Esophagus squamous epithelium (tissue), 5 donors: ENCODE results near the gene PHOSPHO1. TPM values are rescaled to one million over a fixed set of nuclear protein-coding genes. Genes with fewer than 3 reads are reported as not detected.

ENCODE experiments used
- DNase-seq: peaks from one replicate; lab custom pipeline; 2025; lab: John Stamatoyannopoulos, UW
- H3K27ac ChIP-seq, 4 donors: fragments of 200-600 bp; sonication (generic); one replicate each; pipeline ENCODE4 v1.5.1; 2016 to 2019; ENCODE audit warnings: mild to moderate bottlenecking in 1 of 4
- H3K27me3 ChIP-seq, 4 donors: fragments of 200-600 bp; sonication (generic); 1 replicate in 3 of 4; 2 replicates in 1 of 4; pipeline versions ENCODE4 v1.5.1 to v1.6.0; 2017 to 2021; ENCODE audit warnings: antibody characterized with exemption in 1 of 4
- H3K36me3 ChIP-seq, 3 donors: fragments of 200-600 bp; sonication (generic); one replicate each; pipeline ENCODE4 v1.5.1; 2016 to 2019
- H3K4me1 ChIP-seq, 3 donors: fragments of 200-600 bp; sonication (generic); one replicate each; pipeline ENCODE4 v1.5.1; 2017 to 2019
- H3K4me3 ChIP-seq, 4 donors: fragments of 200-600 bp; sonication (generic); 1 replicate in 3 of 4; 2 replicates in 1 of 4; pipeline ENCODE4 v1.5.1; 2016 to 2019; ENCODE audit warnings: mild to moderate bottlenecking in 2 of 4, moderate library complexity in 1 of 4
- H3K9me3 ChIP-seq, 3 donors: fragments of 200-600 bp; sonication (generic); one replicate each; pipeline ENCODE4 v1.5.1; 2016 to 2019
- CTCF ChIP-seq, 6 experiments: fragments of 450-650 bp in 4 of 6; fragments of 200-600 bp in 2 of 6; sonication (generic) in 2 of 6; IDR thresholded peaks; one replicate each; pipeline ENCODE4 v1.5.1; 2016 to 2019; ENCODE audit warnings: antibody characterized with exemption in 6 of 6, mild to moderate bottlenecking in 4 of 6, moderate library complexity in 4 of 6
- POLR2A ChIP-seq, 4 donors: fragments of 450-650 bp; IDR thresholded peaks; one replicate each; pipeline ENCODE4 v1.6.1; 2017; ENCODE audit warnings: antibody characterized with exemption in 4 of 4, mild to moderate bottlenecking in 4 of 4, moderate library complexity in 3 of 4
- WGBS, 2 donors: methylation state at CpG; one replicate each; pipeline ENCODE4 v1.1.5; 2018; 5-methylcytosine and 5-hydroxymethylcytosine counted together
- intact Hi-C: fragments of 100-400 bp; cut with DNase I; formaldehyde crosslinking; loops from one replicate; pipeline ENCODE4 v1.15.0; 2022
- total RNA-seq, 4 donors: library from RNA; depleted of rRNA; stranded (reverse); fragments of >200 nt; gene quantifications; one replicate each; pipeline ENCODE4 v1.1.0, GENCODE V29; 2016
- donor health status: DM: yes; HTN: yes; CAD: no.

The PHOSPHO1 gene
- total RNA-seq, 4 donors from 2014 or later: 0.38 to 2.4 TPM; not detected in 2

- Histone ChIP-seq H3K4me1 (peaks cover 0 to 32% (median 11%) of the 10 kb centered on the region in 3 donors), H3K27ac (peak overlapping the region in 1 of 4 donors; percentile 83), H3K27me3 (peaks cover 0 to 52% (median 0%) of the 10 kb centered on the region in 4 donors), H3K9me3 (no peaks in the 10 kb centered on the region), H3K4me3 (peak overlapping the region in 1 of 4 donors; percentile 65), H3K36me3 (no peaks in the 10 kb centered on the region)
- TF ChIP-seq POLR2A (IDR thresholded peaks at IDR 0.05) (no peak), CTCF (IDR thresholded peaks at IDR 0.05) (no peak)
- intact Hi-C loops: no loop called here
- WGBS, 2 donors: 79 to 84% methylated on average over 10 of the region's 10 CpGs
- no peak for DNase-seq
Measured at GRCh38 chr17:49209061-49209571, 21.5 kb downstream of the PHOSPHO1 start.

GRCh38 chr17:49204516-49204915, 26.1 kb downstream of the PHOSPHO1 start:
- no peak overlapping the region for H3K27ac ChIP-seq
- H3K4me3 ChIP-seq: no peak overlapping the region
- 90 to 91% methylated on average over 2 of the region's 2 CpGs for WGBS, 2 donors
- no peaks in the 10 kb centered on the region for H3K9me3 ChIP-seq
- no peaks in the 10 kb centered on the region for H3K36me3 ChIP-seq
- DNase-seq: no peak
- peaks cover 0 to 41% (median 0%) of the 10 kb centered on the region in 4 donors for H3K27me3 ChIP-seq
- intact Hi-C loops: no loop called here
- H3K4me1 ChIP-seq: peaks cover 0 to 10% (median 6%) of the 10 kb centered on the region in 3 donors
- no peak for TF ChIP-seq POLR2A (IDR thresholded peaks at IDR 0.05)
- no peak for TF ChIP-seq CTCF (IDR thresholded peaks at IDR 0.05)

- TF ChIP-seq POLR2A (IDR thresholded peaks at IDR 0.05): no peak
- TF ChIP-seq CTCF (IDR thresholded peaks at IDR 0.05): no peak
- H3K4me3 ChIP-seq: no peak overlapping the region
- intact Hi-C loops: no loop called here
- H3K27me3 ChIP-seq: peaks cover 0 to 35% (median 0%) of the 10 kb centered on the region in 4 donors
- 53 to 76% methylated on average over 2 of the region's 2 CpGs for WGBS, 2 donors
- H3K27ac ChIP-seq: no peak overlapping the region
- no peak for DNase-seq
- H3K4me1 ChIP-seq: peaks cover 0 to 3% (median 0%) of the 10 kb centered on the region in 3 donors
- no peaks in the 10 kb centered on the region for H3K9me3 ChIP-seq
- no peaks in the 10 kb centered on the region for H3K36me3 ChIP-seq
Measured at GRCh38 chr17:49203796-49204195, 26.8 kb downstream of the PHOSPHO1 start.

- Histone ChIP-seq H3K9me3 (no peaks in the 10 kb centered on the region), H3K4me3 (no peak overlapping the region), H3K27me3 (peaks cover 0 to 13% (median 0%) of the 10 kb centered on the region in 4 donors), H3K27ac (peak overlapping the region in 2 of 4 donors; percentile 14 to 43), H3K4me1 (no peaks in the 10 kb centered on the region), H3K36me3 (no peaks in the 10 kb centered on the region)
- TF ChIP-seq POLR2A (IDR thresholded peaks at IDR 0.05): no peak
- DNase-seq: no peak
- intact Hi-C loops: no loop called here
- 72 to 83% methylated on average over 7 to 8 of the region's 8 CpGs for WGBS, 2 donors
Measured at GRCh38 chr17:49201481-49201927, 29.1 kb downstream of the PHOSPHO1 start.

- no peaks in the 10 kb centered on the region for H3K4me1 ChIP-seq
- 87 to 90% methylated on average over 13 of the region's 13 CpGs for WGBS, 2 donors
- intact Hi-C loops: no loop called here
Measured at GRCh38 chr17:49200423-49201083, 30.0 kb downstream of the PHOSPHO1 start.

More at GRCh38 chr17:49200423-49201083, 30.0 kb downstream of the PHOSPHO1 start:
- Histone ChIP-seq H3K27me3 (peaks cover 0 to 8% (median 0%) of the 10 kb centered on the region in 4 donors), H3K9me3 (no peaks in the 10 kb centered on the region), H3K36me3 (no peaks in the 10 kb centered on the region), H3K4me3 (no peak overlapping the region), H3K27ac (no peak overlapping the region)
- no peak for DNase-seq
- no peak for TF ChIP-seq POLR2A (IDR thresholded peaks at IDR 0.05)
- TF ChIP-seq CTCF (IDR thresholded peaks at IDR 0.05): no peak
